A549 (cell line): ENCODE data around the gene GAS6.

Experiments
- CHD2 ChIP-seq: fragments of 150-350 bp; IDR thresholded peaks from 2 replicates; pipeline ENCODE4 v1.6.1; 2014; ENCODE audit warnings: low read length; ENCODE audit not compliant: partially characterized antibody
- CTCF ChIP-seq: fragments of >200 bp; sonication (Bioruptor Twin); formaldehyde crosslinking; IDR thresholded peaks from 3 replicates; pipeline ENCODE4 v1.5.1; 2016
- EP300 ChIP-seq, 2 experiments: fragments of >200 bp; sonication (Bioruptor Twin); formaldehyde crosslinking; IDR thresholded peaks; 2 replicates in 1 of 2; 3 replicates in 1 of 2; pipeline ENCODE4 v1.6.1; 2016 to 2017
- MAX ChIP-seq: IDR thresholded peaks from 2 replicates; pipeline ENCODE4 v1.6.1; 2012
- MYC ChIP-seq: IDR thresholded peaks from 2 replicates; pipeline ENCODE4 v1.6.1; 2012; ENCODE audit warnings: mild to moderate bottlenecking, inconsistent platforms, low read length, improper control_type of control experiment, borderline replicate concordance

GRCh38 chr13:113856716-113857065 is 7.2 kb downstream of the GAS6 start:
- TF ChIP-seq CTCF, result no peak
- TF ChIP-seq EP300 (IDR thresholded peaks at IDR 0.05), result no peak
- TF ChIP-seq MAX, result no peak
- no peak for TF ChIP-seq MYC
- TF ChIP-seq CHD2, result no peak
